ENCODE measurements around the gene NCAPH2.

DNA sequence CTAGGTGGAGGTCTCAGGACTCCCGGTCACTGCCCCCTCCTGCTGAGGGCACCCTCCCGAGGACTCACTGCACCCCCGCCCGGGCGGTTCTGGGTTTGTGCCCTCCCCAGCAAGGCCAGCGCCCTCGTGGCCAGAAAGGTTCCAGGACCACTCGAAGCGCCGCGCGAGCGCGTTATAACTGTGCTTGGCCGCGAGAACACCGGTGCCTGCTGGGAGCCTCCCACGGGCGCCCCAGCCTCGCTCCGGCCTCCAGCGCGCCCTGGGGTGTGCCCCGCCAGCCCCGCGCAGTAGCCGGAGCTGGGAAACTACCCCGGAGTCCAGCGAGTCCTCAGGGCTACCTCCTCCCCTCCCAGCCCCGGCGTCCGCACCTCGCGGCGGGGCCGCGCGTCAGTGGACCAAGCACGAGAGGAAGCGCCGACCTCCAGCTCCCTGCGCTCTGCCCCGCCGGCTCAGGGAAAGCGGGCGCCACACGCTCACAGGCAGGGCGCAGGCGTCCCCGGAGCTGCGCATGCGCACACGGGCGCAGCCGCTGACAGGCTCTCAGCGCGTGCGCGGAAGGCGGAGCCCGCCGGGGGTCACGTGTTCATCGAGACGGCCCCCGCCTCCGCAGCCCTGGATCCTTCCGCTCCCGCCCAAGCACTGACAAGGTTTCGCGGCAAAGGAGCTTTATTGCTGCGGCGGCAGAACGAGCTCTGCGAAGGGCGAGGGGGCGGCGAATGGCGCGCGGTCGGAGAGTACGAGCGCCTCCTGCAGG, 17.3 kb downstream of the NCAPH2 start, which contains the start of gene SCO2:
- TF ChIP-seq, protein P1, sequence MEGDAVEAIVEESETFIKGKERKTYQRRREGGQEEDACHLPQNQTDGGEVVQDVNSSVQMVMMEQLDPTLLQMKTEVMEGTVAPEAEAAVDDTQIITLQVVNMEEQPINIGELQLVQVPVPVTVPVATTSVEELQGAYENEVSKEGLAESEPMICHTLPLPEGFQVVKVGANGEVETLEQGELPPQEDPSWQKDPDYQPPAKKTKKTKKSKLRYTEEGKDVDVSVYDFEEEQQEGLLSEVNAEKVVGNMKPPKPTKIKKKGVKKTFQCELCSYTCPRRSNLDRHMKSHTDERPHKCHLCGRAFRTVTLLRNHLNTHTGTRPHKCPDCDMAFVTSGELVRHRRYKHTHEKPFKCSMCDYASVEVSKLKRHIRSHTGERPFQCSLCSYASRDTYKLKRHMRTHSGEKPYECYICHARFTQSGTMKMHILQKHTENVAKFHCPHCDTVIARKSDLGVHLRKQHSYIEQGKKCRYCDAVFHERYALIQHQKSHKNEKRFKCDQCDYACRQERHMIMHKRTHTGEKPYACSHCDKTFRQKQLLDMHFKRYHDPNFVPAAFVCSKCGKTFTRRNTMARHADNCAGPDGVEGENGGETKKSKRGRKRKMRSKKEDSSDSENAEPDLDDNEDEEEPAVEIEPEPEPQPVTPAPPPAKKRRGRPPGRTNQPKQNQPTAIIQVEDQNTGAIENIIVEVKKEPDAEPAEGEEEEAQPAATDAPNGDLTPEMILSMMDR (IDR thresholded peaks at IDR 0.05), result peak in 3 of 4 experiments; percentile 60 to 63 (median 61)
- TF ChIP-seq POLR2A (IDR thresholded peaks at IDR 0.05), result peak; percentile 67 to 74

Data from gastroesophageal sphincter (tissue), 3 donors.